Parathyroid adenoma (tissue), 2 donors: Measurements from ENCODE around the gene TSPAN1.

ENCODE experiments used
- H2AFZ ChIP-seq: fragments of 300-600 bp; sonication (generic); one replicate; pipeline ENCODE4 v1.7.0; 2017; ENCODE audit warnings: antibody characterized with exemption, mild to moderate bottlenecking
- H3K27ac ChIP-seq: fragments of 300-600 bp; sonication (generic); one replicate; pipeline ENCODE4 v1.7.0; 2017
- H3K27me3 ChIP-seq: fragments of 300-600 bp; sonication (generic); one replicate; pipeline ENCODE4 v1.7.0; 2017; ENCODE audit warnings: low read length; ENCODE audit not compliant: control insufficient read depth, insufficient read depth
- H3K36me3 ChIP-seq: fragments of 300-600 bp; sonication (generic); one replicate; pipeline ENCODE4 v1.7.0; 2017; ENCODE audit warnings: low read length; ENCODE audit not compliant: control insufficient read depth, insufficient read depth
- H3K4me1 ChIP-seq: fragments of 300-600 bp; sonication (generic); one replicate; pipeline ENCODE4 v1.7.0; 2017; ENCODE audit warnings: control low read depth
- H3K4me2 ChIP-seq: fragments of 300-600 bp; sonication (generic); one replicate; pipeline ENCODE4 v1.7.0; 2017; ENCODE audit warnings: low read length
- H3K4me3 ChIP-seq: fragments of 300-600 bp; sonication (generic); one replicate; pipeline ENCODE4 v1.7.0; 2017; ENCODE audit warnings: low read depth, low read length
- H3K79me2 ChIP-seq: fragments of 300-600 bp; sonication (generic); one replicate; pipeline ENCODE4 v1.7.0; 2017; ENCODE audit warnings: control low read depth
- H3K9ac ChIP-seq: fragments of 300-600 bp; sonication (generic); one replicate; pipeline ENCODE4 v1.7.0; 2017; ENCODE audit warnings: mild to moderate bottlenecking
- H3K9me3 ChIP-seq: fragments of 300-600 bp; sonication (generic); one replicate; pipeline ENCODE4 v1.7.0; 2017; ENCODE audit warnings: low read length; ENCODE audit not compliant: control insufficient read depth
- CTCF ChIP-seq: fragments of 300-600 bp; sonication (generic); IDR thresholded peaks from one replicate; pipeline ENCODE4 v1.7.0; 2017; ENCODE audit warnings: antibody characterized with exemption, mild to moderate bottlenecking
- donor health status: primary hyperparathyroidism.

Gene TSPAN1

GRCh38 chr1:46174448-46175231 is at the start of gene TSPAN1:
TSPAN1 (plus strand) TSS chr1:46175087; CDS start chr1:46181108, 6,021 bp downstream.
- no peak for TF ChIP-seq CTCF
- no peak within 1 kb of the TSS for H3K9ac ChIP-seq
- H3K27ac ChIP-seq, result peak within 1 kb of the TSS; percentile 89
- no peak within 1 kb of the TSS for H3K4me3 ChIP-seq
- peak within 1 kb of the TSS; percentile 78 for H2AFZ ChIP-seq
- H3K4me2 ChIP-seq, result peak within 1 kb of the TSS; percentile 26
- H3K36me3 ChIP-seq, result no peaks in the 10 kb centered on the region
- H3K9me3 ChIP-seq, result no peaks in the 10 kb centered on the region
- H3K79me2 ChIP-seq, result no peaks in the 10 kb centered on the region
- peaks cover 44% of the 10 kb centered on the region for H3K4me1 ChIP-seq
- H3K27me3 ChIP-seq, result no peaks in the 10 kb centered on the region

- Histone ChIP-seq H3K9ac (no peak overlapping the region), H3K79me2 (no peaks in the 10 kb centered on the region), H3K4me2 (no peak overlapping the region), H3K4me3 (no peak overlapping the region), H3K27ac (no peak overlapping the region), H3K4me1 (no peaks in the 10 kb centered on the region), H2AFZ (no peak overlapping the region), H3K27me3 (no peaks in the 10 kb centered on the region), H3K36me3 (no peaks in the 10 kb centered on the region), H3K9me3 (no peaks in the 10 kb centered on the region)
- no peak for TF ChIP-seq CTCF
Observed at GRCh38 chr1:46128344-46128743, 46.5 kb upstream of the TSPAN1 start.

GRCh38 chr1:46130121-46130520 is 44.8 kb upstream of the TSPAN1 start:
- no peak overlapping the region for H3K4me2 ChIP-seq
- no peak for TF ChIP-seq CTCF
- H3K36me3 ChIP-seq, result no peaks in the 10 kb centered on the region
- no peak overlapping the region for H2AFZ ChIP-seq
- H3K4me3 ChIP-seq, result peak overlapping the region; percentile 42
- H3K79me2 ChIP-seq, result no peaks in the 10 kb centered on the region
- H3K4me1 ChIP-seq, result no peaks in the 10 kb centered on the region
- no peaks in the 10 kb centered on the region for H3K27me3 ChIP-seq
- H3K27ac ChIP-seq, result no peak overlapping the region
- H3K9me3 ChIP-seq, result no peaks in the 10 kb centered on the region
- no peak overlapping the region for H3K9ac ChIP-seq

GRCh38 chr1:46130606-46131005 is 44.3 kb upstream of the TSPAN1 start:
- H3K4me2 ChIP-seq, result peak overlapping the region; percentile 25
- no peak overlapping the region for H3K9ac ChIP-seq
- peak overlapping the region; percentile 35 for H2AFZ ChIP-seq
- H3K4me3 ChIP-seq, result peak overlapping the region; percentile 42
- no peaks in the 10 kb centered on the region for H3K27me3 ChIP-seq
- H3K4me1 ChIP-seq, result no peaks in the 10 kb centered on the region
- H3K9me3 ChIP-seq, result no peaks in the 10 kb centered on the region
- no peaks in the 10 kb centered on the region for H3K36me3 ChIP-seq
- H3K27ac ChIP-seq, result no peak overlapping the region
- TF ChIP-seq CTCF, result no peak
- H3K79me2 ChIP-seq, result no peaks in the 10 kb centered on the region

GRCh38 chr1:46131093-46131492 is 43.8 kb upstream of the TSPAN1 start:
- peak overlapping the region; percentile 55 for H3K4me2 ChIP-seq
- peak overlapping the region; percentile 42 for H3K4me3 ChIP-seq
- TF ChIP-seq CTCF, result no peak
- H3K9ac ChIP-seq, result no peak overlapping the region
- no peaks in the 10 kb centered on the region for H3K4me1 ChIP-seq
- H3K27ac ChIP-seq, result no peak overlapping the region
- no peaks in the 10 kb centered on the region for H3K36me3 ChIP-seq
- no peaks in the 10 kb centered on the region for H3K27me3 ChIP-seq
- no peaks in the 10 kb centered on the region for H3K9me3 ChIP-seq
- peak overlapping the region; percentile 42 for H2AFZ ChIP-seq
- H3K79me2 ChIP-seq, result no peaks in the 10 kb centered on the region
